Small intestine (tissue), 7 donors: ENCODE data around the gene C3orf49. TPM values are rescaled to one million over a fixed set of nuclear protein-coding genes. Genes with fewer than 3 reads are reported as not detected.

ENCODE experiments used
- DNase-seq, 2 donors: peaks; one replicate each; pipeline versions ENCODE4 v3.0.0 to v3.0.0-alpha.2; 2013
- FAIRE-seq: peaks from 2 replicates; lab custom pipeline; 2012; peaks lifted over from hg19 to GRCh38; lab: Jason Lieb, UNC
- H3K27ac ChIP-seq, 3 donors: one replicate each; pipeline ENCODE4 v1.5.1; 2013; ENCODE audit warnings: low read length in 2 of 3, mild to moderate bottlenecking in 2 of 3, control low read depth in 1 of 3, inconsistent platforms in 1 of 3, low read depth in 1 of 3, moderate library complexity in 1 of 3
- H3K27me3 ChIP-seq, 3 donors: one replicate each; pipeline ENCODE4 v1.6.1; 2013; ENCODE audit warnings: low read length in 3 of 3, inconsistent platforms in 1 of 3; ENCODE audit not compliant: control insufficient read depth in 3 of 3, insufficient read depth in 3 of 3
- H3K36me3 ChIP-seq, 3 donors: one replicate each; pipeline ENCODE4 v1.6.1; 2013; ENCODE audit warnings: low read length in 3 of 3, inconsistent platforms in 1 of 3, low read depth in 1 of 3, mild to moderate bottlenecking in 1 of 3, moderate library complexity in 1 of 3; ENCODE audit not compliant: control insufficient read depth in 3 of 3, insufficient read depth in 2 of 3
- H3K4me1 ChIP-seq, 3 donors: one replicate each; pipeline ENCODE4 v1.6.1; 2013; ENCODE audit warnings: low read length in 2 of 3, inconsistent platforms in 1 of 3, low read depth in 1 of 3, mild to moderate bottlenecking in 1 of 3, moderate library complexity in 1 of 3; ENCODE audit not compliant: control insufficient read depth in 3 of 3, insufficient read depth in 2 of 3
- H3K4me3 ChIP-seq, 3 donors: one replicate each; pipeline ENCODE4 v1.5.1; 2013; ENCODE audit warnings: low read length in 3 of 3, control low read depth in 1 of 3, inconsistent platforms in 1 of 3, low read depth in 1 of 3, mild to moderate bottlenecking in 1 of 3, moderate library complexity in 1 of 3
- H3K9me3 ChIP-seq, 2 donors: one replicate each; pipeline ENCODE4 v1.6.1; 2013; ENCODE audit warnings: low read depth in 1 of 2, low read length in 1 of 2; ENCODE audit not compliant: control insufficient read depth in 2 of 2, insufficient read depth in 1 of 2
- WGBS, 3 donors: extraction: QIAGEN DNeasy Blood & Tissue Kit; methylation state at CpG; one replicate each; pipeline ENCODE4 v1.1.7; 2013; 5-methylcytosine and 5-hydroxymethylcytosine counted together
- polyA plus RNA-seq, 4 donors: library from polyadenylated mRNA; stranded (reverse) in 3 of 4; unstranded in 1 of 4; fragments of 200-250 nt in 3 of 4; fragments of 120-200 nt in 1 of 4; gene quantifications; one replicate each; pipeline versions ENCODE4 v1.2.1 to v1.2.3, GENCODE V29; 2013
- donor health status: healthy with polysubstance abuse.
- donor health status: control.
- donor health status: control.
- donor health status: Bipolar disorder and iron deficiency.
- donor health status: healthy.

C3orf49 gene
- polyA plus RNA-seq, 4 donors: 0.21 TPM; not detected in 3

DNA sequence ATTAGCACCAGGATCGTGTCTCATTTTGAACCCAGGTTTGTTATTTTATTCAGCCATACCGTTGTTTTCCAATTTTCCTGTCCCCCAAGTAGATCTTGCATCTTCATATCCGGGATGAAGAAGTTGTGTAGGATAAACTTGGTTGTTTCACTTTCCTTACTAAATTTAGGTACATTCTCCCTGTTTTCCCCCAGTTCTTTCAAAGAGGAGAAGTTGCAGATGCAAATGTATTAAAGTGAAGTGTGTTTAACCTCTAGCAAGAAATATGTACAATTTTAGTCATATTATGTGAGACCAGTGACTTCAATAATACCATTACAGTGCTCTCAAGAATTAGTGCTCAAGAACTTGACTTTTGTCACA is 45.8 kb downstream of the C3orf49 start:
- DNase-seq: no peak
- peak overlapping the region in 2 of 3 donors; percentile 55 to 85 for H3K27ac ChIP-seq

GRCh38 chr3:63867225-63867624 is 48.1 kb downstream of the C3orf49 start:
- Histone ChIP-seq H3K9me3 (no peaks in the 10 kb centered on the region), H3K4me3 (no peak overlapping the region), H3K27me3 (no peaks in the 10 kb centered on the region), H3K36me3 (peaks cover 0 to 2% (median 0%) of the 10 kb centered on the region in 3 donors), H3K27ac (no peak overlapping the region), H3K4me1 (peaks cover 3 to 7% (median 5%) of the 10 kb centered on the region in 3 donors)
- FAIRE-seq: no peak
- DNase-seq: no peak
- 93 to 97% (median 95%) methylated on average over 1 of the region's 1 CpG for WGBS, 3 donors

More for the DNA sequence above, 45.8 kb downstream of the C3orf49 start:
- Histone ChIP-seq H3K9me3 (no peaks in the 10 kb centered on the region), H3K4me1 (peaks cover 3 to 13% (median 13%) of the 10 kb centered on the region in 3 donors), H3K36me3 (peaks cover 0 to 2% (median 0%) of the 10 kb centered on the region in 3 donors), H3K27me3 (no peaks in the 10 kb centered on the region), H3K4me3 (peak overlapping the region in 2 of 3 donors; percentile 70 to 99)
- no peak for FAIRE-seq
- WGBS, 3 donors: 0 to 3% (median 0%) methylated on average over 3 of the region's 3 CpGs

- FAIRE-seq (no peak), DNase-seq (no peak)
- Histone ChIP-seq H3K4me1 (no peaks in the 10 kb centered on the region), H3K27ac (no peak overlapping the region), H3K4me3 (no peak overlapping the region), H3K36me3 (peaks cover 0 to 2% (median 0%) of the 10 kb centered on the region in 3 donors), H3K9me3 (no peaks in the 10 kb centered on the region), H3K27me3 (no peaks in the 10 kb centered on the region)
- WGBS, 3 donors: 83 to 89% (median 89%) methylated on average over 3 of the region's 3 CpGs
Measured at GRCh38 chr3:63869940-63870614, 51.0 kb downstream of the C3orf49 start.

GRCh38 chr3:63870615-63871005 is 51.5 kb downstream of the C3orf49 start:
- peaks cover 0 to 2% (median 0%) of the 10 kb centered on the region in 3 donors for H3K36me3 ChIP-seq
- H3K27me3 ChIP-seq: no peaks in the 10 kb centered on the region
- no peak for DNase-seq
- no peaks in the 10 kb centered on the region for H3K4me1 ChIP-seq
- H3K27ac ChIP-seq: no peak overlapping the region
- no peaks in the 10 kb centered on the region for H3K9me3 ChIP-seq
- no peak for FAIRE-seq
- H3K4me3 ChIP-seq: no peak overlapping the region
- 69 to 77% (median 75%) methylated on average over 2 of the region's 2 CpGs for WGBS, 3 donors

DNA sequence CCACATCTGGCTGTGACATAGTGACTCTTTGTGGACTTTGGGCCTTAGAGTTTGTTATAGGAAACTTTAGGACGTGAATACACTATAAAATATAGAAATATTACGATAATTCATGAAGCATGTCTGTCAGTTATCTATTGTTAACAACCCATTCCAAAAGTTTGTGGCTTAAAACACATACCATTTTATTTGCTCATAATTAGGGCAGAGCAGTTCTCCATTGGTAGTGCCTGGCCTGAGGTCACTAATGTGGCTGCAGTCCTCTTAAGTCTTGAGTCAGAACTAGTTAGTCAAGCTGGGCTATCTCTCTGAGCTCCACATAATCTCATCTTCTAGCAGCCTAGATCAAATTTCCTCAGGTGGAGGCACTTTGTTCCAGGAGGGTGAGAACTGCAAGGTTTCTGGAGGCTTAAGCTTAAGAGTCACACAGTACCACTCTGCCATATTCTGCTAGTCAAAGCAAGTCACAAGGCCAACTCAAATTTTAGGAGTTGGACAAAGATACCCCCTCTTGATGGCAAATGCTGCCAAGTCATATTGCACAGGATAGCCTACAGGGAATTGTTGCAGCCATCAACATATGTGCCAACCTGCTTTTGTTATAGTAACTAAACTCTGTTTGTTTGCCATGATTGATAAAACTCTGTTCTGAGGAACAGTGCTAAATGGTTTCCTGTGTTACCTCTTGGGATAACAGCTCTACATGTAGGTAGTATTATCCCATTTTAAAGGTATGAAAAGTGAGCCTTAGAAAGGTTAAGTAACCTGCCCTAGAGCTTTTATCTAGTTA is 53.2 kb downstream of the C3orf49 start:
- Histone ChIP-seq H3K36me3 (no peaks in the 10 kb centered on the region), H3K4me3 (no peak overlapping the region), H3K9me3 (no peaks in the 10 kb centered on the region), H3K27ac (no peak overlapping the region), H3K27me3 (no peaks in the 10 kb centered on the region), H3K4me1 (peaks cover 0 to 2% (median 0%) of the 10 kb centered on the region in 3 donors)
- FAIRE-seq: no peak
- 89 to 92% (median 91%) methylated on average over 2 of the region's 2 CpGs for WGBS, 3 donors
- no peak for DNase-seq

GRCh38 chr3:63874769-63875168 is 55.7 kb downstream of the C3orf49 start:
- Histone ChIP-seq H3K36me3 (no peaks in the 10 kb centered on the region), H3K9me3 (no peaks in the 10 kb centered on the region), H3K4me1 (peaks cover 0 to 8% (median 0%) of the 10 kb centered on the region in 3 donors), H3K27ac (no peak overlapping the region), H3K27me3 (no peaks in the 10 kb centered on the region), H3K4me3 (no peak overlapping the region)
- WGBS, 3 donors: 79 to 81% (median 80%) methylated on average over 3 of the region's 3 CpGs
- FAIRE-seq: no peak
- DNase-seq: no peak

- no peak for FAIRE-seq
Measured at GRCh38 chr3:63875510-63875909, 56.4 kb downstream of the C3orf49 start.

DNA sequence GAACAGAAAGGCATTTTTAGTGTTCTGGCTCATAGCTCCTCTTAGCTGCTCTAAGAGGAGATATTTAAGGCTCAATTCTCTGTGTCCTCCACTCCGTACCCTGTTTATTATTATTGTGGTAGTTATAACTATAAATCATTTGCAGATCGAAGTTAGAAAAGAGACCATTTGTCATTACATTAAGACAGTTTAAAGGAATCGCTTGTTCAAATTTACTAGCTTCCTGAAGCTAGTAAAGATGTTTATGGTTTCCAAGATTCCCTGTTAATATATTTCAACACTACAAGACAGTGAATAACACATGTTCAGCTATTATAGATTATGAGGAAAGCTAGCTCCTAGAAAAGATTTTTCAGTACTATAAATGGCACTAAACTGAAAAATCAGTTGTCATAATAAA is 57.2 kb downstream of the C3orf49 start:
- H3K4me1 ChIP-seq: peaks cover 0 to 8% (median 3%) of the 10 kb centered on the region in 3 donors
- no peak overlapping the region for H3K27ac ChIP-seq
- no peak for DNase-seq
- no peak overlapping the region for H3K4me3 ChIP-seq
- no peaks in the 10 kb centered on the region for H3K36me3 ChIP-seq
- no peak for FAIRE-seq
- no peaks in the 10 kb centered on the region for H3K9me3 ChIP-seq
- H3K27me3 ChIP-seq: no peaks in the 10 kb centered on the region
- WGBS, 3 donors: 59 to 72% (median 60%) methylated on average over 3 of the region's 3 CpGs

More at GRCh38 chr3:63875510-63875909, 56.4 kb downstream of the C3orf49 start:
- H3K27me3 ChIP-seq: no peaks in the 10 kb centered on the region
- no peaks in the 10 kb centered on the region for H3K9me3 ChIP-seq
- DNase-seq: no peak
- 86 to 98% (median 90%) methylated on average over 2 of the region's 2 CpGs for WGBS, 3 donors
- H3K4me3 ChIP-seq: no peak overlapping the region
- no peaks in the 10 kb centered on the region for H3K36me3 ChIP-seq
- no peak overlapping the region for H3K27ac ChIP-seq
- H3K4me1 ChIP-seq: peaks cover 0 to 8% (median 0%) of the 10 kb centered on the region in 3 donors
